ENCODE data around the gene DLG1. TPM values are rescaled to one million over a fixed set of nuclear protein-coding genes. Genes with fewer than 3 reads are reported as not detected.

Gene DLG1
- total RNA-seq, 6 donors from 2014 or later, result 49.3 to 102 (median 63.2) TPM

DNA sequence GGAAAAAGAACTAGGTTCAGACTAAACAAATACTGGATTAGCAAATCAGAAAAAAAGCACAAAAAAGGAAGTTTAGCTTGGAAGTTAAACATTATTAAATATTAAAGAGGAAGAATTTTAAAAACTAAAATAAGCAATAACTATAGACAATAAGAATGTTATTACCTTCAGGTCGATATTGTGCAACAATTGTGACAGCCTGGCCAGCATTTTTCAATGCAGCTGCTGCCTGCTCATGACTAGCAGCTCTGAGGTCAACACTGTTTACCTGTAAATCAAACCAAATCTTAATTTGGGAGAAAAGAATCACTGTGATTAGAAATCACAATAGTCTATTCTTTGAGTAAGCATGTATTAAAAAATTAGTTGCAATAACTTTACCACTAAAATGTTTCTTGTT lies 193.7 kb downstream of the DLG1 start:
- TF ChIP-seq POLR2AphosphoS5 (IDR thresholded peaks at IDR 0.05), result no peak
- no peak for TF ChIP-seq POLR2A (IDR thresholded peaks at IDR 0.05)
- TF ChIP-seq, protein P1, sequence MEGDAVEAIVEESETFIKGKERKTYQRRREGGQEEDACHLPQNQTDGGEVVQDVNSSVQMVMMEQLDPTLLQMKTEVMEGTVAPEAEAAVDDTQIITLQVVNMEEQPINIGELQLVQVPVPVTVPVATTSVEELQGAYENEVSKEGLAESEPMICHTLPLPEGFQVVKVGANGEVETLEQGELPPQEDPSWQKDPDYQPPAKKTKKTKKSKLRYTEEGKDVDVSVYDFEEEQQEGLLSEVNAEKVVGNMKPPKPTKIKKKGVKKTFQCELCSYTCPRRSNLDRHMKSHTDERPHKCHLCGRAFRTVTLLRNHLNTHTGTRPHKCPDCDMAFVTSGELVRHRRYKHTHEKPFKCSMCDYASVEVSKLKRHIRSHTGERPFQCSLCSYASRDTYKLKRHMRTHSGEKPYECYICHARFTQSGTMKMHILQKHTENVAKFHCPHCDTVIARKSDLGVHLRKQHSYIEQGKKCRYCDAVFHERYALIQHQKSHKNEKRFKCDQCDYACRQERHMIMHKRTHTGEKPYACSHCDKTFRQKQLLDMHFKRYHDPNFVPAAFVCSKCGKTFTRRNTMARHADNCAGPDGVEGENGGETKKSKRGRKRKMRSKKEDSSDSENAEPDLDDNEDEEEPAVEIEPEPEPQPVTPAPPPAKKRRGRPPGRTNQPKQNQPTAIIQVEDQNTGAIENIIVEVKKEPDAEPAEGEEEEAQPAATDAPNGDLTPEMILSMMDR (IDR thresholded peaks at IDR 0.05), result no peak
- TF ChIP-seq EP300 (IDR thresholded peaks at IDR 0.05), result no peak
- ATAC-seq (ENCODE audit: low FRiP score in 2 of 2), result no peak
- no peak for DNase-seq
- 75 to 79% methylated on average over 1 of the region's 1 CpG for WGBS, 2 donors
- H3K27ac ChIP-seq, result no peak overlapping the region
- no peak overlapping the region for H3K4me3 ChIP-seq
- no peaks in the 10 kb centered on the region for H3K9me3 ChIP-seq
- no peaks in the 10 kb centered on the region for H3K4me1 ChIP-seq
- peaks cover 0 to 32% (median 13%) of the 10 kb centered on the region in 4 donors for H3K36me3 ChIP-seq
- no peaks in the 10 kb centered on the region for H3K27me3 ChIP-seq

DNA sequence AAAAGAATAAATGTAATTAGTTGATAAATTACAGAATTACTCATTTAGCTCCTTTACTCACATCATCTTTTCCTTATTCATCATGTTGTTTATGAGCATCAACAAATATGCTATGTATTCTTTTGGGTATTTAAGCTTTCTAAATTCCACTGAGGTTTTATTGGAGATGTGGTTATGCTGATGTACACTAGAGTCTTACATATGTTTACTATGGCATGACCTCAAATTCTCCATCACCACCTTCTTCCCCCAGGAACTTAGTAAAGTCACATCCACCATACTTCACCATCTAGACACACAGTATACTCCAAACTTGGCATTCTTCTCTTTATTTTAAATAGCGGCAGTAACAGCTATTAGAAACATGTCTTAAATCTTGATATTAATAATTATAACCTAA lies 194.6 kb downstream of the DLG1 start:
- TF ChIP-seq POLR2AphosphoS5 (IDR thresholded peaks at IDR 0.05) (no peak), POLR2A (IDR thresholded peaks at IDR 0.05) (no peak), EP300 (IDR thresholded peaks at IDR 0.05) (no peak)
- TF ChIP-seq, protein P1 (IDR thresholded peaks at IDR 0.05), result no peak
- ATAC-seq (ENCODE audit: low FRiP score in 2 of 2) (no peak), DNase-seq (no peak)
- H3K4me1 ChIP-seq, result no peaks in the 10 kb centered on the region
- no peaks in the 10 kb centered on the region for H3K9me3 ChIP-seq
- peaks cover 0 to 28% (median 11%) of the 10 kb centered on the region in 4 donors for H3K36me3 ChIP-seq
- no peak overlapping the region for H3K27ac ChIP-seq
- H3K4me3 ChIP-seq, result no peak overlapping the region
- no peaks in the 10 kb centered on the region for H3K27me3 ChIP-seq
- WGBS, 2 donors, result 90 to 95% methylated on average over 1 of the region's 1 CpG

DNA sequence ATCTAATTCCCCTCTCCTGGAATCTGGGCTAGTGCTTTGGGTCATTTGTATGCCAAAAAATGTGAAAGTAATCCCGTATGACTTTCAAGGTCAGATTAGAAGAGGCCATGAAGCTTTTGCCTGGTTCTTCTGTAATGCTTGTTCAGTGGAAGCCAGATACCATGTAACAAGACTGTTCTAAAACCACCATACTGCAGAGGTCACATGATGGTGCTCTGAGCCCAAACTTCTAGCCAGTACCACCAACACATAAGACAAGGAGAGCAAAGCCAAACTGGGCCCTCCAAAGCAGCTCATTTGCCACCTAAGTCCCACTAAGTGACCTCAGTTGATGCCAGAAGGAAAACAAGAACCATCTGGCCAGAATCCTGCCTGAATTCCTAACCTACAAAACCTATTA lies 204.5 kb downstream of the DLG1 start:
- H3K4me3 ChIP-seq, result no peak overlapping the region
- no peak for ATAC-seq (ENCODE audit: low FRiP score in 2 of 2)
- H3K27me3 ChIP-seq, result no peaks in the 10 kb centered on the region
- DNase-seq, result no peak
- no peaks in the 10 kb centered on the region for H3K4me1 ChIP-seq
- TF ChIP-seq, protein P1 (IDR thresholded peaks at IDR 0.05), result no peak
- H3K9me3 ChIP-seq, result no peaks in the 10 kb centered on the region
- 82 to 100% methylated on average over 1 of the region's 1 CpG for WGBS, 2 donors
- H3K36me3 ChIP-seq, result no peaks in the 10 kb centered on the region
- H3K27ac ChIP-seq, result no peak overlapping the region

DNA sequence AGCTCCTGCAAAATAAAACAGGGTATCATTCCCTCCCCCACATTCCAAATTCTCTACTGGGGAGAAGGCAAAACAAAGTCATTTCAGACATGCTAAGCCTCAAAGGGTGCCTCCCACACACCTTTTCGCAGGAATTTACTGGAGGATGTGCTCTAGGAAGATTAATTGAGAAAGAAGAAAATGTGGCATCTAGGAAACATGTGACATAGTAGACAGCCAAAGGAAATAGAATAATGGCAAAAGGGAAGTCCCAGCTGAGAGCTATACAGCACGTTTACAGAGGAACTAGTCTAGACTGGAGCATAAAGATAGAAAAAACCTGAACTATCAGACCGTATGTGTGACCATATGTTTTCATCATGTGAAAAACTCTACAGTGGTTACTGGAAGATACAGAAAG lies 210.0 kb downstream of the DLG1 start:
- H3K9me3 ChIP-seq, result no peaks in the 10 kb centered on the region
- peak in 1 of 2 donors; percentile 39 for ATAC-seq (ENCODE audit: low FRiP score in 2 of 2)

DNA sequence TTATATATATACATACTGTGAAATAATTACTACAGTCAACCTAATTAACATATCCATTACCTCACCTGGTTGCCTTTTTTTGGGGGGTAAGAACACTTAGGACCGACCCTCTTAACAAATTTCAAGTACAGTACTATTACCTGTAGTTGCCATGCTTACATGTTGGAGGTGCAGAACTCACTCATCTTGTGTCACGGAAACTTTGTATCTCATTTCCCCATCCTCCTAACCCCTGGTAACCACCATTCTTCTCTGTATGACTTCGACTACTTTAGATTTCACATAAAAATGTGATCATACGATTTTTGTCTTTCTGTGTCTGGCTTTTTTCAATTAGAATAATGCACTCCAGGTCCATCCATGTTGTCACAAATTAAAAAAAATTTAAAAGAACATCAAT lies 213.3 kb downstream of the DLG1 start:
- Histone ChIP-seq H3K36me3 (peaks cover 0 to 10% (median 2%) of the 10 kb centered on the region in 4 donors), H3K4me1 (no peaks in the 10 kb centered on the region), H3K27me3 (no peaks in the 10 kb centered on the region), H3K9me3 (no peaks in the 10 kb centered on the region), H3K27ac (no peak overlapping the region), H3K4me3 (no peak overlapping the region)
- DNase-seq (no peak), ATAC-seq (ENCODE audit: low FRiP score in 2 of 2) (no peak)
- TF ChIP-seq, protein P1 (IDR thresholded peaks at IDR 0.05), result no peak
- TF ChIP-seq POLR2AphosphoS5 (IDR thresholded peaks at IDR 0.05) (no peak), POLR2A (IDR thresholded peaks at IDR 0.05) (no peak), EP300 (IDR thresholded peaks at IDR 0.05) (no peak)
- 89 to 93% methylated on average over 4 of the region's 4 CpGs for WGBS, 2 donors

More for the DNA sequence above, 210.0 kb downstream of the DLG1 start:
- Histone ChIP-seq H3K36me3 (peaks cover 0 to 7% (median 0%) of the 10 kb centered on the region in 4 donors), H3K27ac (no peak overlapping the region), H3K4me3 (no peak overlapping the region), H3K4me1 (no peaks in the 10 kb centered on the region), H3K27me3 (no peaks in the 10 kb centered on the region)
- TF ChIP-seq, protein P1 (IDR thresholded peaks at IDR 0.05), result no peak
- TF ChIP-seq EP300 (IDR thresholded peaks at IDR 0.05) (no peak), POLR2A (IDR thresholded peaks at IDR 0.05) (no peak), POLR2AphosphoS5 (IDR thresholded peaks at IDR 0.05) (no peak)
- DNase-seq, result no peak
- 67 to 68% methylated on average over 3 of the region's 3 CpGs for WGBS, 2 donors
